ENCODE data around the gene SAPCD1.

Gene SAPCD1

DNA sequence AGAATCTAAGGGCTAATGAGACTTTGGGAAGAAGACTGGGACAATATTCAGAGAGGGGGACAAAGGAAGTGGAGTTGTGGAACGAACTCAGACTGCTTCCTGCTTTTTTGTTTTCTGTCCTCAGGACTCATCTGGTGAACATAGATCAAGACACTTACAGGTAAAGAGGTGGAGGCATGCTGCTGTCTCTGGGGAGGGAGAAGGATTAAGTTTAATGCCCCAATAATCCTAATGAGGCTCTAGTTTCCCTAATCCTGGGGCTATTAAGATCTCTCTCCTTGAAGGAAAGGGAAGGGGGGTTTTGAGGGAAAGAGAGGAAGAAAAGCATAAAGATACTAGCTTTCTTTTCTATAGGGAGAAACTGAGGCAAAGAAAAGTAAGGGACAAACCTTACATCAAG is 18.0 kb upstream of the SAPCD1 start:
- no peak overlapping the region for H3K27ac ChIP-seq
- no peak for TF ChIP-seq CTCF (conservative IDR thresholded peaks at IDR 0.05)

- H3K27ac ChIP-seq = no peak overlapping the region
- TF ChIP-seq CTCF (conservative IDR thresholded peaks at IDR 0.05) = no peak
Measured at GRCh38 chr6:31749301-31750036, 13.0 kb upstream of the SAPCD1 start.

- no peak overlapping the region for H3K27ac ChIP-seq
- no peak for TF ChIP-seq CTCF (conservative IDR thresholded peaks at IDR 0.05)
Measured at GRCh38 chr6:31750411-31751022, 11.9 kb upstream of the SAPCD1 start.

GRCh38 chr6:31752739-31753319 is 9.6 kb upstream of the SAPCD1 start:
- no peak for TF ChIP-seq CTCF (conservative IDR thresholded peaks at IDR 0.05)
- no peak overlapping the region for H3K27ac ChIP-seq

DNA sequence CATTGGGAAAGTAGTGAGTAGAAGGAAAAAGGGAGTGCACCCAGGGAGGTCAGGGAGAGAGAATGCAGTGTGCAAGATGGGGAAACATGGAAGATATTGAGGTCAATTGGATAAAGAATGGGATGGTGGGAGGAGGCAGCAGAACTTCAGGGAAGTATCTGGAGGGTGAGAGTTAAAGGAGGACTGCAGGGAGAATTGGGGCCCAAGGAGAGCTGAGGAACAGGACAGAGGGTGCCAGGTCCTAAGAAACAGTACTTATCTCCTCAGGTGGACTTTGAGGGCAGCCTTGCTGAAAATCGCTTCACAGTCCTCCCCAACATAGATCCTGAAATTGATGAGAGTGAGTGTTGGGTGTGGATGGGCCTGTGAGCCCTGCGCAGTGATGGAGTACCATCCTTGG is 4.2 kb upstream of the SAPCD1 start:
- no peak overlapping the region for H3K27ac ChIP-seq
- no peak for TF ChIP-seq CTCF (conservative IDR thresholded peaks at IDR 0.05)

DNA sequence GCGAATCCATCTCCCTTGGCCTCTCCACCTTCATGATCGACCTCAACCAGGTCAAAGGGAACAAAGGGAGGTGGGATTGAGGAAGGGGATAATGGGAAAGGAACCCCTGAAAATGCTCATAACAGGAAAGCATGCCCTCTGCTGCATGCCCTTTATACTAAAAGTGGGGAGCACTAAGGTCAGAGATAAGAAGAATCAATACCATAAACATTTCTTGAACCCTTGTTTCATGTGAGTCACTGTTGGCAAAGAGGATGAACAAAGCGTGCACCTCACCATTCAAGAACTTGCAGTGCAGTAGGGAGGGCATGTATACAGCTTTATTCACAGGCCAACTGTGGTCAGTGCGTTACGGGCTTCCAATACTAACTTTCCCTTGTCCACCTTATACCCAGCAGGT is 1.7 kb upstream of the SAPCD1 start:
- no peak; the same call in 1 of the 2 replicates for TF ChIP-seq CTCF (conservative IDR thresholded peaks at IDR 0.05)
- no peak overlapping the region for H3K27ac ChIP-seq

DNA sequence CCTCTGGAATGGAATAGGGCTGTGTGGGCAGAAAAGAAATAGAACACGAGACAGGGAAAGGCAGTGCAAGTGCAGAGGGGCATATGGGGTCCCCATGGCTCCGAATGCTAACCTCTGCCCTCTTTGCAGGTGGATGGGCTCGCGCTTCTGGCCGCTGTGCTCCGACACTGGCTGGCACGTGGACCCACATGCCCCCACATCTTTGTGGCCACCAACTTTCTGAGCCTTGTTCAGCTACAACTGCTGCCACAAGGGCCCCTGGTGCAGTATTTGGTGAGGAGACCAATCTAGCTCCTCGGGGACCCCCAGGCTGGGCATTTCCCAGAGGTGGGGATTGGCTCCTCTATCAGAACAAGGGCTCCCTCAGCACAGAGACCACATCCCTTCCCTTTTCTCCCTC is 1.1 kb upstream of the SAPCD1 start:
- TF ChIP-seq CTCF (conservative IDR thresholded peaks at IDR 0.05) = no peak; the same call in 1 of the 2 replicates
- no peak overlapping the region for H3K27ac ChIP-seq

Data from VCaP (cell line).